GM12891 (cell line): ENCODE data around the gene ACTA2.

Experiments used
- DNase-seq: peaks from one replicate; pipeline ENCODE4 v3.0.0; 2011; ENCODE audit warnings: low spot score; ENCODE audit not compliant: insufficient read length
- FAIRE-seq: peaks from 2 replicates; lab custom pipeline; 2011; peaks lifted over from hg19 to GRCh38; lab: Jason Lieb, UNC
- PAX5 ChIP-seq: IDR thresholded peaks from 2 replicates; pipeline ENCODE4 v1.6.1; 2011; ENCODE audit warnings: low read length, moderate library complexity, mild to moderate bottlenecking; ENCODE audit not compliant: insufficient read depth, severe bottlenecking
- POLR2A ChIP-seq: IDR thresholded peaks from 2 replicates; pipeline ENCODE4 v1.6.1; 2011; ENCODE audit warnings: low read depth, low read length, control low read depth
- POLR2AphosphoS5 ChIP-seq: IDR thresholded peaks from 2 replicates; pipeline ENCODE4 v1.6.1; 2011; ENCODE audit warnings: low read depth, low read length, control low read depth
- POU2F2 ChIP-seq: IDR thresholded peaks from 2 replicates; pipeline ENCODE4 v1.6.1; 2011; ENCODE audit warnings: low read depth, mild to moderate bottlenecking, control low read depth, low read length, moderate library complexity
- SPI1 ChIP-seq: IDR thresholded peaks from 2 replicates; pipeline ENCODE4 v1.6.1; 2011; ENCODE audit warnings: low read depth, low read length, control low read depth
- TAF1 ChIP-seq: IDR thresholded peaks from 2 replicates; pipeline ENCODE4 v1.6.1; 2011; ENCODE audit warnings: low read depth, low read length, control low read depth

Gene ACTA2

DNA sequence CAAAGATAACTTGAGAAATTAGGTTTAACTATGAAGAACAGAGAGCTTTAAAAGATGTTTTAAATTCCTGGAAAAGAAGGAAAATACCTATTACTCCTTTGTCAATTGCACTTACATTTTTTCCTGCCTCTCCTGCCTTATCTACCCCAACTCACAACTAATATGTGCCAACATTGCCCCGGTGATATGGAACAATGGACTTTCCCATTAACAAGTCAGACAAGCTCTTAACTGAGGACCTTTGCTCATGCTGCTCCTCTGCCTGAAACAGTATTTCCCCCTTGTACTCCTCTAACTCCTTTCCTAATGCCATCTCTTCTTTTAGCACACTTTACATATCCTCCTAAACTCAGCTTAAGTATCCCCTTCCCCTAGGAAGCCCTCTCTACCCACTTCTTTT is 4.8 kb upstream of the ACTA2 start:
- TF ChIP-seq TAF1 (no peak), PAX5 (no peak), POU2F2 (no peak), SPI1 (no peak), POLR2A (no peak), POLR2AphosphoS5 (no peak)
- DNase-seq (no peak), FAIRE-seq (no peak)

DNA sequence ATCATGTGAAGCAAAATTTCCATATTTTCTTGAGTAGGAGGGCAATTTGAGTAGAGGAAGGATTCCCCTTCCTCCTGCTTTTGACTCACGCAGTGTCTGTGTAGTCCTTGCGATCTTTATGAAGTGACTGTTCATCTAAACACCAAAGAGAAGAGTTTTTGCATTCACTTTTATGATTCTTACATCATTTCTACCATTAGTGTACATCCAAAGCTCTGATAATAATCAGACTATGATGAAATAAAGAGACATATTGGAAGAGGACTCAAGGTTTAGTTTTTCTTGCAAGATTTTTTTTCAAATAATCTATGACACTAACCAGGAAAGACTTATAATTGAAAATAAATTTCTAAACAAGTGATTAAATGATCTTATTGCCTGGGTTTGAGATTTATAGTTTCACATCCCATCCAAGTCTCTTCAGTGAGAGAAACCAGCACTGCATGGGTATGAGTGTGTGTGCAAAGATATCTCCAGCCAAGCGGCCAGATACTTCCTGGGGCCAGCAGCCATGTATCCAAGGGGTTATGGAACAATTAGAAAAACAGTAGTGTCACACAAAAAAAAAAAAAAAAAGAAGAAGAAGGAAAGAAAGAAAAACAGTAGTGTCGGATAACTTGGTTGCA is 2.0 kb upstream of the ACTA2 start:
- no peak for TF ChIP-seq POLR2A
- TF ChIP-seq POLR2AphosphoS5, result no peak
- no peak for TF ChIP-seq TAF1
- TF ChIP-seq POU2F2, result no peak
- TF ChIP-seq PAX5, result no peak
- TF ChIP-seq SPI1, result no peak
- DNase-seq, result no peak
- no peak for FAIRE-seq

- FAIRE-seq (no peak), DNase-seq (no peak)
- TF ChIP-seq POLR2A (no peak), PAX5 (no peak), TAF1 (no peak), POU2F2 (no peak), SPI1 (no peak), POLR2AphosphoS5 (no peak)
Measured at GRCh38 chr10:88953662-88954061, 1.1 kb upstream of the ACTA2 start.

DNA sequence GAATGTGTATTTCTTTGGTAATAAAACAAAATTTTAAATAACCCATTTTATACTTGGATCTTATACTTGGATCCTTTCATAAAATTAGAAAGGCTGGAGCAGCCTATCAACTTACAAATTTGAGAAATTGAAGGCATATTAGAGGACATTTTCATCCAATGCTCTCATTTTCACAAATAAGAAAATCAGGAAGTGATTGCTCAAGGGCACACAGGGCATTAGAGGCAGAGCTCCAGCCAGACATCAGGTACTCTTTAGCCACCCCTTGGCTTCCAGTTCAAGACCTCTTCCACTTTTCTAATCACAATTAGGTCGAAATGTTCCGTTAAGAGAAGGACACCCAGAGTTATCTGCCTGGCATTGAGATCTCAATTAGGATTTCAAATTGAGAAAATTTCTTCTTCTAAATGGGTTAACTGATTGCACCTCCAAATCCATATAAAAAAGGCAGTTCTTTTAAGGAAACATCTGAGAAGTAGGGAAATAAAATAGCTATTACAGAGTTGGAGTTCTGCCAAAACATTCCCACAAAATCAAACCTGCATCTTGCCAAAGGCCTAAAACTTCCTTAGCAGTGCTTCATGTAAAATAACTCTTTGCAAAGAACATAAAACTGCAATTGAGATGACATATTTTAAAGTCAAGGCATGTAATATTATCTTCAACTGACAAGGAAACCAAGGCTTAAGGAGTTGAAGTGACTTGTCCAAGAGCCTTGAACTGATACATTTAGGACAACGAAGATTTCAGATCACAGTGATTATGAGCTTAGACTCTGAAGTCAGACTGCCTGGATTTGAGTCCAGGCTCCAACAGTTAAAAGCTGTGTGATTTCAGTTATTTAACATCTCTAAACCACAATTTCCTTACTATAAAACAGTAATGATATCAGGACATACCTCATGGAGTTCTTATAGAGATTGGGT is 2.4 kb downstream of the ACTA2 start:
- FAIRE-seq (no peak), DNase-seq (no peak)

GRCh38 chr10:88949051-88949450 is 3.5 kb downstream of the ACTA2 start:
- FAIRE-seq (peak; percentile 33), DNase-seq (no peak)
- TF ChIP-seq PAX5 (no peak), POU2F2 (no peak), SPI1 (no peak), POLR2A (no peak), TAF1 (no peak), POLR2AphosphoS5 (no peak)

More for the DNA sequence above, 2.4 kb downstream of the ACTA2 start:
- TF ChIP-seq SPI1 (no peak), TAF1 (no peak), PAX5 (no peak), POLR2A (no peak), POU2F2 (no peak), POLR2AphosphoS5 (no peak)

DNA sequence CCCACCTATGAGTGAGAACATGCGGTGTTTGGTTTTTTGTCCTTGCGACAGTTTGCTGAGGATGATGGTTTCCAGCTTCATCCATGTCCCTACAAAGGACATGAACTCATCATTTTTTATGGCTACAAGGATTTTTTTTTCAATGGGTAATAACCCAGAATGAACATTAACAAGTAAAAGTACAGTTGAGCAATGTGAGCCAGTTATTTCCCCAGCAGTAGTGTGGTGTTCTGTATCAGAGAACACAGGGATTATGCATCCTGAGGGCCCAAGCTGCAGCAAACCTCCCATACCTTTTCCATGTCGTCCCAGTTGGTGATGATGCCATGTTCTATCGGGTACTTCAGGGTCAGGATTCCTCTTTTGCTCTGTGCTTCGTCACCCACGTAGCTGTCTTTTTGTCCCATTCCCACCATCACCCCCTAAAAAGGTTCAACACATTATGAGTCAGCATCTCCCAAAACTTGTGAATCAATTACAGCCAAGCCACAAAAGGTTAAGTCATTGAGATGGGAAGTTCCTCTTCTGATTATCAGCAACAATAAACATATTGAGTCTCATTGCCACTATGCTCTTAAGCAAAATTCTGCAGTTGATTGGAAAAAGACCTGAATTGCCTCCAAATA is 5.5 kb downstream of the ACTA2 start:
- no peak for DNase-seq
- peak; percentile 13 for FAIRE-seq
- TF ChIP-seq POU2F2 (no peak), SPI1 (no peak), POLR2AphosphoS5 (no peak), TAF1 (no peak), POLR2A (no peak), PAX5 (no peak)

GRCh38 chr10:88946200-88946599 is 6.4 kb downstream of the ACTA2 start:
- DNase-seq (no peak), FAIRE-seq (no peak)
- TF ChIP-seq POLR2A (no peak), PAX5 (no peak), SPI1 (no peak), TAF1 (no peak), POU2F2 (no peak)

DNA sequence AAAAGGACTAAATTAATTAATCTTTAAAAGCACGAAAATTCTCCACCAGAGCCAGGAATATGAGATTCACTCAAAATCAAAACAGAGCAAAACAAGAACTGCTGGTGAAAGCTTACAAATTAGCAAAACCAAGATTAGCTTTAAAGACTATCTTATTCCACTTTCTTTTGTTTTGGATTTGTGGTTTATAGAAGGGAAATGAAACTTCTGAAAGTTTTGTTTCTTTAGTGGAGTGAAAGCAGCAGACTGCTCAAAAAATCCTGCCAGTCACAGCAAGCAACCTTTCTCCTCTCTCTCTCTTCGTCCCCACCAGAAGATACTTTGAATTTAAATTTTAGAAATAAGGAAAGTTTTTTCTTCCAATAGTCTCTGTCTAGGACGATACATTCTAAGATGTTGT is 7.8 kb downstream of the ACTA2 start:
- FAIRE-seq (no peak), DNase-seq (no peak)
- peak; percentile 95 for TF ChIP-seq SPI1
- TF ChIP-seq PAX5, result no peak

DNA sequence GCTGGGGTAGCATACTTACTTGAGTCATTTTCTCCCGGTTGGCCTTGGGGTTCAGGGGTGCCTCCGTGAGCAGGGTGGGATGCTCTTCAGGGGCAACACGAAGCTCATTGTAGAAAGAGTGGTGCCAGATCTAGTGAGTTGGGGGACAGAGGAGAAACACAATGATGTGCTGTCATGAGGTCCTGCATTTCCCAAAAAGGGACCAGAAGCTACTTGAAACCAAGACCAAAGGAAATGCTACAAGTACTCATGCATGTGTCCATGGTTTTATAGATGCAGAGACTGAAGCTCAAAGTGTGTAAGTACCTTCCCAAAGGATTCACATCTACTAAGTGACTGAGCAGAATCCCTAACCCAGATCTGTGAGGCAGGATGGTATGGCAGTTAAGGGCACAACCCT is 8.8 kb downstream of the ACTA2 start:
- FAIRE-seq (peak; percentile 55), DNase-seq (no peak)
- no peak for TF ChIP-seq POU2F2
- TF ChIP-seq TAF1, result no peak
- no peak for TF ChIP-seq PAX5
- no peak for TF ChIP-seq SPI1
- TF ChIP-seq POLR2AphosphoS5, result no peak
- TF ChIP-seq POLR2A, result no peak

DNA sequence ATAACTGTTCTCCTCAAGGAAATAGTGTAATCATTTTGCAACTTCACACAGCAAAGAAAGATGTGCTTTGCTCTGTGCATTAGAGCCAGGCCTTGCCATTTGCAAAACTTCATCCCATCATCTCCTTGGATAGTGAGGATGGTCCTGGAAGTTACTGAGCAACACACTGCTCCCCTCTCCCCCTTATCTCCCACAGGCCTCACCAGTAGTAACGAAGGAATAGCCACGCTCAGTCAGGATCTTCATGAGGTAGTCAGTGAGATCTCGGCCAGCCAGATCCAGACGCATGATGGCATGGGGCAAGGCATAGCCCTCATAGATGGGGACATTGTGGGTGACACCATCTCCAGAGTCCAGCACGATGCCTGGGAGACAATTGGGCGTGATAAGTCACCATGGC is 11.5 kb downstream of the ACTA2 start:
- DNase-seq (no peak), FAIRE-seq (no peak)
- TF ChIP-seq PAX5, result no peak
